HepG2 (cell line): ENCODE measurements around the gene LAMB2. TPM values are rescaled to one million over a fixed set of nuclear protein-coding genes. Genes with fewer than 3 reads are reported as not detected.
A peak's percentile ranks its signal among the peaks of the same experiment; 100 is the strongest.

Source experiments
- ATF6 ChIP-seq: sonication (generic); formaldehyde crosslinking; conservative IDR thresholded peaks from 2 replicates; pipeline ENCODE4 v1.4.0; 2020; ENCODE audit warnings: missing genetic modification reagents
- GABPB1 ChIP-seq: IDR thresholded peaks from 2 replicates; pipeline ENCODE4 v1.6.1; 2016; ENCODE audit warnings: mild to moderate bottlenecking, missing genetic modification reagents, moderate library complexity, missing compliant biosample characterization
- HNRNPK ChIP-seq: fragments of 200-400 bp; formaldehyde crosslinking; IDR thresholded peaks from 2 replicates; pipeline ENCODE4 v1.6.1; 2018; ENCODE audit warnings: low read length, low read depth, moderate library complexity, mild to moderate bottlenecking; ENCODE audit not compliant: poor library complexity, severe bottlenecking
- IRF1 ChIP-seq: sonication (generic); formaldehyde crosslinking; IDR thresholded peaks from 2 replicates; pipeline ENCODE4 v1.4.0; 2020; ENCODE audit warnings: low read depth, mild to moderate bottlenecking, missing genetic modification reagents
- IRF9 ChIP-seq: sonication (generic); formaldehyde crosslinking; IDR thresholded peaks from 2 replicates; pipeline ENCODE4 v1.8.0; 2022; ENCODE audit warnings: missing genetic modification reagents, mild to moderate bottlenecking, borderline replicate concordance
- KLF9 ChIP-seq: IDR thresholded peaks from 2 replicates; pipeline ENCODE4 v1.6.1; 2016; ENCODE audit warnings: low read depth
- MLX ChIP-seq: IDR thresholded peaks from 2 replicates; pipeline ENCODE4 v1.6.1; 2016
- MYPOP ChIP-seq: sonication (generic); formaldehyde crosslinking; IDR thresholded peaks from 2 replicates; pipeline ENCODE4 v1.8.1; 2023; ENCODE audit warnings: mild to moderate bottlenecking, moderate library complexity, missing genetic modification reagents
- NFYB ChIP-seq: sonication (generic); formaldehyde crosslinking; IDR thresholded peaks from 2 replicates; pipeline ENCODE4 v1.4.0; 2020; ENCODE audit warnings: missing genetic modification reagents
- NONO ChIP-seq, 2 experiments: fragments of 450-650 bp in 1 of 2; sonication (generic) in 1 of 2; formaldehyde crosslinking in 1 of 2; IDR thresholded peaks in 1 of 2; conservative IDR thresholded peaks in 1 of 2; 2 replicates each; pipeline versions ENCODE4 v1.6.1 to v1.8.0; 2017 to 2022; ENCODE audit warnings: mild to moderate bottlenecking in 1 of 2, missing genetic modification reagents in 1 of 2, moderate library complexity in 1 of 2
- NRL ChIP-seq: sonication (generic); formaldehyde crosslinking; IDR thresholded peaks from 2 replicates; pipeline ENCODE4 v1.5.0; 2020; ENCODE audit warnings: missing genetic modification reagents, mild to moderate bottlenecking, moderate library complexity, borderline replicate concordance
- RAD51 ChIP-seq: fragments of 450-650 bp; IDR thresholded peaks from 2 replicates; pipeline ENCODE4 v1.6.1; 2016; ENCODE audit warnings: borderline replicate concordance
- SP1 ChIP-seq, 2 experiments: fragments of 450-650 bp in 1 of 2; sonication (generic) in 1 of 2; formaldehyde crosslinking in 1 of 2; IDR thresholded peaks; 2 replicates each; pipeline versions ENCODE4 v1.4.0 to v1.6.1; 2016 to 2020; ENCODE audit warnings: missing genetic modification reagents in 1 of 2
- TARDBP ChIP-seq: sonication (generic); formaldehyde crosslinking; IDR thresholded peaks from 2 replicates; pipeline ENCODE4 v1.8.0; 2022; ENCODE audit warnings: mild to moderate bottlenecking, missing genetic modification reagents
- ZBTB38 ChIP-seq: sonication (generic); formaldehyde crosslinking; IDR thresholded peaks from 2 replicates; pipeline ENCODE4 v1.5.1; 2020; ENCODE audit warnings: mild to moderate bottlenecking, missing genetic modification reagents
- ZNF616 ChIP-seq: sonication (generic); formaldehyde crosslinking; IDR thresholded peaks from 2 replicates; pipeline ENCODE4 v1.5.0; 2020; ENCODE audit warnings: low read depth, mild to moderate bottlenecking, missing genetic modification reagents
- ZNF773 ChIP-seq: sonication (generic); formaldehyde crosslinking; IDR thresholded peaks from 2 replicates; pipeline ENCODE4 v1.4.0; 2020; ENCODE audit warnings: missing genetic modification reagents, borderline replicate concordance
- ZNF781 ChIP-seq: sonication (generic); formaldehyde crosslinking; IDR thresholded peaks from 2 replicates; pipeline ENCODE4 v1.5.1; 2020; ENCODE audit warnings: borderline replicate concordance, mild to moderate bottlenecking, missing genetic modification reagents; ENCODE audit errors: not compliant biosample characterization
- ZNF850 ChIP-seq: sonication (generic); formaldehyde crosslinking; conservative IDR thresholded peaks from 2 replicates; pipeline ENCODE4 v1.9.0; 2021; ENCODE audit warnings: mild to moderate bottlenecking, missing genetic modification reagents
- ZSCAN29 ChIP-seq: sonication (generic); formaldehyde crosslinking; conservative IDR thresholded peaks from 2 replicates; pipeline ENCODE4 v1.4.0; 2020; ENCODE audit warnings: mild to moderate bottlenecking, missing genetic modification reagents
- ZSCAN5A ChIP-seq: sonication (generic); formaldehyde crosslinking; IDR thresholded peaks from 2 replicates; pipeline ENCODE4 v1.8.0; 2022; ENCODE audit warnings: mild to moderate bottlenecking, missing genetic modification reagents, borderline replicate concordance
- polyA plus RNA-seq, 8 experiments: library from polyadenylated mRNA; depleted of rRNA in 3 of 8; stranded (reverse) in 7 of 8; unstranded in 1 of 8; fragments of >200 nt; fragmentation: Illumina TruSeq in 4 of 8; extraction: Trizol in 4 of 8; gene quantifications; 2 replicates each; pipeline versions ENCODE4 v1.2.1 to v1.2.3, GENCODE V29; 2011 to 2016; ENCODE audit warnings: low read depth in 4 of 8, missing spikeins in 1 of 8, mixed read lengths in 1 of 8; ENCODE audit not compliant: insufficient read depth in 1 of 8
- total RNA-seq, 5 experiments: library from RNA; depleted of rRNA; stranded (reverse); fragments of >200 nt; fragmentation: Illumina TruSeq; extraction: Trizol; gene quantifications; 2 replicates each; pipeline ENCODE4 v1.2.3, GENCODE V29; 2016; ENCODE audit warnings: low read depth in 1 of 5

LAMB2 gene
- total and polyA plus RNA-seq, 2 of the 13 experiments (the other 11 are each of a cell fraction or from before 2014, with no cell fraction given) = 208 to 443 TPM

- peak; percentile 34 for TF ChIP-seq GABPB1
- TF ChIP-seq IRF1 (CRISPR knock-in tag) = no peak
- no peak for TF ChIP-seq TARDBP
- TF ChIP-seq NONO (IDR thresholded peaks at IDR 0.05) = no peak
- TF ChIP-seq NONO (CRISPR knock-in tag; conservative IDR thresholded peaks at IDR 0.05) = no peak; the same call in 1 of the 2 replicates
- TF ChIP-seq MYPOP (CRISPR knock-in tag) = no peak
- no peak for TF ChIP-seq ZNF616 (CRISPR knock-in tag)
- no peak for TF ChIP-seq MLX (CRISPR knock-in tag)
- no peak for TF ChIP-seq RAD51
- TF ChIP-seq ZNF850 (CRISPR knock-in tag) = no peak
- TF ChIP-seq ZSCAN29 (CRISPR knock-in tag) = peak; percentile 79; the same call in 1 of the 2 replicates
- TF ChIP-seq HNRNPK = peak; percentile 52
- no peak for TF ChIP-seq ZSCAN5A (CRISPR knock-in tag)
- peak; percentile 55 for TF ChIP-seq ZNF781 (CRISPR knock-in tag)
- TF ChIP-seq IRF9 (CRISPR knock-in tag) = no peak; the same call in 1 of the 2 replicates
- TF ChIP-seq NFYB (CRISPR knock-in tag) = no peak
- TF ChIP-seq ATF6 (CRISPR knock-in tag) = no peak
- no peak for TF ChIP-seq KLF9 (CRISPR knock-in tag)
- no peak for TF ChIP-seq ZNF773 (CRISPR knock-in tag)
- no peak for TF ChIP-seq SP1 (IDR thresholded peaks at IDR 0.05)
- no peak for TF ChIP-seq SP1 (CRISPR knock-in tag; IDR thresholded peaks at IDR 0.05)
- no peak for TF ChIP-seq ZBTB38 (CRISPR knock-in tag)
- TF ChIP-seq NRL (CRISPR knock-in tag) = no peak
Observed at GRCh38 chr3:49092938-49093852, 39.7 kb downstream of the LAMB2 start (continued).
